ENCODE measurements around the gene FBXW5. TPM values are rescaled to one million over a fixed set of nuclear protein-coding genes. Genes with fewer than 3 reads are reported as not detected.

The FBXW5 gene
- total RNA-seq, 1 experiment from 2014 or later: 88.0 TPM

- CTCF ChIA-PET: no interaction called here
- Histone ChIP-seq H3K27me3 (ENCODE audit: insufficient read depth, low read length) (no peaks in the 10 kb centered on the region), H3K4me1 (ENCODE audit: control insufficient read depth in 1 of 2, insufficient read depth in 2 of 2, low read length in 2 of 2) (peaks cover 2 to 5% of the 10 kb centered on the region in 2 experiments; a peak in 3 of 4 replicates), H3K9me2 (ENCODE audit: insufficient read depth) (no peaks in the 10 kb centered on the region), H2AFZ (ENCODE audit: low read depth, low read length, poor library complexity, severe bottlenecking) (no peak overlapping the region), H3K27ac (ENCODE audit: low read depth, low read length) (no peak overlapping the region), H3K4me3 (replicated peaks in 1 of 2; ENCODE audit: low read depth in 1 of 2, low read length in 2 of 2) (no peak overlapping the region), H4K20me1 (ENCODE audit: insufficient read depth) (no peaks in the 10 kb centered on the region), H3K9me3 (ENCODE audit: control insufficient read depth in 1 of 2, insufficient read depth in 1 of 2, low read depth in 1 of 2, low read length in 2 of 2) (no peaks in the 10 kb centered on the region), H3K9ac (ENCODE audit: low read length) (no peak overlapping the region), H3K36me3 (ENCODE audit: control insufficient read depth in 1 of 2, insufficient read depth in 2 of 2, low read length in 2 of 2) (no peaks in the 10 kb centered on the region), H3K79me2 (ENCODE audit: insufficient read depth, low read length) (no peaks in the 10 kb centered on the region), H3K4me2 (ENCODE audit: low read length) (no peak overlapping the region)
- no peak for TF ChIP-seq CEBPB (IDR thresholded peaks at IDR 0.05; ENCODE audit: low read depth)
- no peak for TF ChIP-seq ZFX (IDR thresholded peaks at IDR 0.05)
- TF ChIP-seq FOSL1 (IDR thresholded peaks at IDR 0.05; ENCODE audit: low read depth): no peak
- no peak for TF ChIP-seq RAD21 (IDR thresholded peaks at IDR 0.05; ENCODE audit: low read depth)
- TF ChIP-seq SP1 (IDR thresholded peaks at IDR 0.05; ENCODE audit: low read depth): no peak
- TF ChIP-seq EZH2 (IDR thresholded peaks at IDR 0.05): no peak
- no peak for TF ChIP-seq SIN3A (IDR thresholded peaks at IDR 0.05; ENCODE audit: low read depth)
- no peak for TF ChIP-seq ZNF274 (IDR thresholded peaks at IDR 0.05; ENCODE audit: low read depth, low read length)
- TF ChIP-seq CTCF (IDR thresholded peaks at IDR 0.05 in 2 of 3, conservative IDR thresholded peaks at IDR 0.05 in 1 of 3; ENCODE audit: borderline replicate concordance in 1 of 3, insufficient read depth in 1 of 3, low read depth in 2 of 3, low read length in 2 of 3): no peak
- no peak for TF ChIP-seq SRF (IDR thresholded peaks at IDR 0.05; ENCODE audit: low read depth)
- TF ChIP-seq JUND (IDR thresholded peaks at IDR 0.05): no peak
- TF ChIP-seq POLR2A (IDR thresholded peaks at IDR 0.05; ENCODE audit: borderline replicate concordance, extremely low read depth, insufficient read depth, insufficient read length): no peak
- no peak for TF ChIP-seq MAX (IDR thresholded peaks at IDR 0.05)
- no peak for TF ChIP-seq POLR2AphosphoS5 (IDR thresholded peaks at IDR 0.05; ENCODE audit: low read depth, low read length)
- TF ChIP-seq YY1 (IDR thresholded peaks at IDR 0.05; ENCODE audit: extremely low read depth, insufficient replicate concordance, low read depth, low read length): no peak
- no peak for TF ChIP-seq CBX3 (IDR thresholded peaks at IDR 0.05; ENCODE audit: low read depth)
- TF ChIP-seq TCF7L2 (IDR thresholded peaks at IDR 0.05; ENCODE audit: borderline replicate concordance, extremely low read depth, insufficient read depth, insufficient read length): no peak
- TF ChIP-seq ATF3 (IDR thresholded peaks at IDR 0.05): no peak
- POLR2A ChIA-PET: no interaction called here
- no peak for DNase-seq (ENCODE audit: low read depth, low spot score)
- intact Hi-C loops (cut with micrococcal nuclease): no loop called here
- no peak for ATAC-seq
- RAD21 ChIA-PET (ENCODE audit: low non-redundant PET in 1 of 2, low total read pairs in 2 of 2, uncharacterized antibody in 2 of 2, unreplicated experiment in 2 of 2): no interaction called here
- no TSS peak for BruUV-seq (replicated peaks)
These were observed 11.4 kb upstream of the FBXW5 start for GRCh38 chr9:136955943-136956335.

Measured in HCT116 (cell line).